Glomerular endothelial cell (primary cell): ENCODE measurements around the gene CARD9. TPM values are rescaled to one million over a fixed set of nuclear protein-coding genes. Genes with fewer than 3 reads are reported as not detected.

Source experiments
- DNase-seq: peaks from one replicate; pipeline ENCODE4 v3.0.0-alpha.2; 2011; ENCODE audit warnings: low read depth, low spot score; ENCODE audit errors: extremely low read depth
- total RNA-seq: library from RNA; depleted of rRNA; stranded (reverse); fragments of >200 nt; gene quantifications from 2 replicates; pipeline ENCODE4 v1.2.3, GENCODE V29; 2015

The CARD9 gene
- total RNA-seq, 1 donor from 2014 or later = 0.23 TPM

DNA sequence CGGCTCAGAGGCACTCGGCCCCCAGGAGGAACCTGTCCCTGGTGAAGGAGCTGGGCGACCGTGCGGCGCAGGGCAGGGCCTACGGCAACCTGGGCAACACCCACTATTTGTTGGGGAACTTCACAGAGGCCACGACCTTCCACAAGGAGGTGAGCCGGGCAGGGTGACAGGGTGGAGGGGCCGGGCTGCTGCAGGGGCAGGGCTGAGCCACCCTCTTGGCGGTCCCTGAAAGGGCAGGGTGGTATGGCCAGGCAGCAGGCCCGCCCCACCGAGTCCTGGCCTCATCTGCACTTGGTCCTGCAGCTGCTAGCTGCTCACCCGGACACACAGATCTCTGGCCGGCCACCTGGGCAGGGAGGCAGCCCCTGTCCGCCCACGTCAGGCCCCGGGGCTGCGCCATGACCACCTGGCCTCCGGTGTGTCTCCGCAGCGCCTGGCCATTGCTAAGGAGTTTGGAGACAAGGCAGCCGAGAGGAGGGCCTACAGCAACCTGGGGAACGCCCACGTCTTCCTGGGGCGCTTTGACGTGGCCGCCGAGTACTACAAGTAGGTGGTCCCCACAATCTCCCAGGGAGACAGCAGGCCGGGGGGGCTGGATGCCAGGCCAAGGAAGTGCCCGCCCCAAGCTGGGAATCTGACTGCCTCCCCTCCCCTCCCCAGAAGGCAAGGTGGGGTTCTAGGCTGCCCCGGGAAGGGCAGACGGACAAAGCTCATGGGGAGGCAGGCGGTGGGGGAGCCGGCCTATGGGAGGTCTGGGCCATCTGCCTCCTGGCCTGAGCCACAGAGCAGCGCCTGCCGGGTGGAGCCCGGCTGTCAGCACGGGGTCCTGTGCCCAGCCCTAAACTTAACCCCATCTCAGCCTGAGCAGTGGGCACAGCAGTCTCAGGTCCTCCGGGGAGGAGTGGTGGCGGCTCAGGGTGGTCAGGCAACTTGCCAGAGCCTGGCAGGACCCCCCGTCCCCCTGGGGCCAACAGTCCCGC, 35.8 kb downstream of the CARD9 start:
- no peak for DNase-seq

DNA sequence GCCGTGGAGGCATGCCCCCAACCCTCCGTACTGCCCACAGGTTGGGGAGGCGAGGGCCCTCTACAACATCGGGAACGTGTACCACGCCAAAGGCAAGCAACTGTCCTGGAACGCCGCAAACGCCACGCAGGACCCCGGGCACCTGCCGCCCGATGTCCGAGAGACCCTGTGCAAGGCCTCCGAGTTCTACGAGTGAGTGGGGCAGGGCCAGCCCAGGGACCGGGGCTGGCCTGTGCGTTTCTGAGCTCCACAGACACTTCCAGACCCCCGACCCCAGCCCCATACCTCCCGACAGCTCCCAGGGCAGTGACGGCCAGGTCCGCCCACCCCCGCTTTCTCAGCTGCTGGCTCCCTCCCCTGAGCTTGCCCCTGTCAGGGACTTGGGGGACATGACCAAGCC, 36.6 kb downstream of the CARD9 start:
- no peak for DNase-seq

DNA sequence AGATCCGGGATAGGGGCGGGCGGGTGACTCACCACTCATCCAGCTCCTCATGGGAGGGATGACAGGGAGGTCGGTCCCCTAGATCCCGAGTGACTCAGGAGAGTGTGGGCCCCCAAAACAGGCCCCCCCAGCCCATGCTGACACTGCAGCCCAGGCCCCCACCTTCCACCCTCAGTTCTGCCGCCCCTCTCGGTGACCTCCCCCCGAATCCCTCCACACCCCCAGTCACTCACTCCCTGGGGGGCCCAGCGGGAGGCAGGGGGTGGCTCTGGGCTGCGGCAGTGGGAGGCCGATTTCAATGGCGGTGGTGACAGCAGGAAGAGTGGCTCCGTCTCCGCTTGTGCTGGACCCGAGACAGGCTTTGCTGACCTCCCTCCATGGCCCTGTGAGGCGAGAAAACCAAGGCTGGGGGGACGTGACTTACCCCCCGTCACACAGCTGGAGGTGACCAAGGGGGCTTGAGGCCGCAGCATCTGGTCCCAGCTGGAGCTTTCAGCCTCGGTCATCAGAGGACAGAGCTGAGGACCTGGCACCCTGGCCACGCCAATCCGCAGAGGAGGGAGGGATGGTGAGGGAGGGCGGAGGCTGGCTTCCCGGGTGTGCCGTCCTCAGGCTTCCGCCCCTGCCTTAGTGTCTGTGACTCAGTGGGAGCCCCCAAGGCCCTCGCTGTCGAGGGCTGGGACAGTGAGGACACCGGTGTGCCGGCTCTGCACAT, 37.2 kb downstream of the CARD9 start:
- DNase-seq = no peak

DNA sequence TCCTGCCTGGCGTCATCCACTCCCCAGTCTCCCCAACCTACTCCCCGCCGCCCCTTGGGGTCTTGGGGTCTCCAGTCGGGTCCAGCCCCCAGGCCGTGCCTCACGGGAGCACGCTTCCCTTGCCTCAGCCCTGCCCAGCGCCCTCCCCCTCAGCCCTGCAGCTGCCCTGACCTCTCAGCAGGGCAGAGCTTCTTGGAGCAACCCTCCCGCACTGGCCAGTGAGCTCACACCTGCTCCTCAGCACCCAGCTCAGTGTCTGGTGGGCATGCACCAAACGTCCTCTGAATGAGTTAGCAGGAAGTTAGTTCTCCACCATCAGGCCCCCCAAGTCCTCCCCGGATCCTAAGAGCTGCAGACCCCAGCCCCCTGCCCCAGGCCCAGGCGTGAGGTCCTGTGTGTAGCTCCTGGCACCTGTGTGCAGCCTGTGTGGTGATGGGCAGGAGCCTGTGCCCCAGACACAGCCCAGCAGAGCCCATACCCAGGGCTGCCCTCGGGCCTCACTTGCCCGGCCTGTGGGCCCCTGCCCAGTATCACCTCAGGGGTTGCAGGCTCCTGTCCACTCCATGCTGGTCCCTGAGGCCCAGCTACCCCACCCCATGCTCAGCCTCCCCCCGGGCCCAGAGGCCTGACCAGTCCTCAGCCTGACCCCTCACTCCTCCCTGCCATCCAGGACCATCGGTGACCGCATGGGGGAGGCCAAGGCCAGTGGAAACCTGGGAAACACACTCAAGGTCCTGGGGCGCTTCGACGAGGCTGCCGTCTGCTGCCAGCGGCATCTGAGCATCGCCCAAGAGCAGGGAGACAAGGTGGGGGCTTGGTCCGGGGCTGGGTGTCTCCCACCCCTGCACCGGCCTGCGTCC, 37.9 kb downstream of the CARD9 start:
- DNase-seq = no peak

DNA sequence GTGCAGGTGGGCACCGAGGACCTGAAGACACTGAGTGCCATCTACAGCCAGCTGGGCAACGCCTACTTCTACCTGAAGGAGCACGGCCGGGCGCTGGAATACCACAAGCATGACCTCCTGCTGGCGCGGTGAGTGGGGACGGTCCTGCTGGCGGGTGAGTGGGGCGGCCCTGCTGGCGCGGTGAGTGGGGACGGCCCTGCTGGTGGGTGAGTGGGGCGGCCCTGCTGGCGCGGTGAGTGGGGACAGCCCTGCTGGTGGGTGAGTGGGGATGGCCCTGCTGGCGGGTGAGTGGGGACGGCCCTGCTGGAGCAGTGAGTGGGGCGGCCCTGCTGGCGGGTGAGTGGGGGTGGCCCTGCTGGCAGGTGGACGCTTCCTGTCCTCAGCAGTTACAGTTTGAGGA, 38.9 kb downstream of the CARD9 start:
- no peak for DNase-seq

DNA sequence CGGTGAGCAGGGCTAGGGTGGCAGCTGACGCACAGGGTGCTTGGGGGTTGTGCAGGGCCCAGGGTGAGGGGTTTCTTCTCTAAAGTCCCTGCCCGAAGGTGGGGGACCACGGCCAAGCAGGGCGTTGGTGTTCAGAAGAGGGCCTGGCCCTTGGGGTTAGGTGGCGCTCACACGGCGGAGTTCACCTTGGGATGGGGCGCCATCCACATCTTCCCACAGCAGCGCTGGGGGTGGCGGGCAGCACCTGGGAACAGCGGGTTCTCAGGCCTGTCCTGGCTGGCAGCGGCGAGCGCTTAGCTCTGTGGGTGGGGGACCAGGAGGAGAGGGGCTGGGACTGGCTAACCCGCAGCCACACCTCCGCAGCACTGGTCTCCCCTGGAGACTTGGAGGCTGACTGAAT, 40.0 kb downstream of the CARD9 start:
- no peak for DNase-seq

DNA sequence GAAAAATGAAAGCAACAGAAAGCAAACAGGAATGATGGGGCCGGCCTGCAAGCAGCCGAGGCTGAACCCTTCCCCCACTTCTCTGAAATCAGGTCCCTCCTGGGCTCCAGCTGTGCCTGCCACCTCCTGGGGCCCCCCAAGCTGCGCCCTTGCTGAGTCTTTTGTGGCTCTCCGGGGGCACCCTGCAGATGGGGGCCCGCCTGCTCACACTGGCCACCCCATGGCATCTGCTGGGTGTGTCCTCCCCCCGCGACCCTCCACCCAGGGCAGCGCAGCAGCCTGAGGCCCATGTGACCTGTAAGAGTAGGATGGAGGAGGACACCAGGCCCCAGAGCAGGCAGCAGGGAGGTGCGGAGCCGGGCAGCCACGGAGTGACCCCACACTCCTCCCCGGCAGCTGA, 40.4 kb downstream of the CARD9 start:
- no peak for DNase-seq

DNA sequence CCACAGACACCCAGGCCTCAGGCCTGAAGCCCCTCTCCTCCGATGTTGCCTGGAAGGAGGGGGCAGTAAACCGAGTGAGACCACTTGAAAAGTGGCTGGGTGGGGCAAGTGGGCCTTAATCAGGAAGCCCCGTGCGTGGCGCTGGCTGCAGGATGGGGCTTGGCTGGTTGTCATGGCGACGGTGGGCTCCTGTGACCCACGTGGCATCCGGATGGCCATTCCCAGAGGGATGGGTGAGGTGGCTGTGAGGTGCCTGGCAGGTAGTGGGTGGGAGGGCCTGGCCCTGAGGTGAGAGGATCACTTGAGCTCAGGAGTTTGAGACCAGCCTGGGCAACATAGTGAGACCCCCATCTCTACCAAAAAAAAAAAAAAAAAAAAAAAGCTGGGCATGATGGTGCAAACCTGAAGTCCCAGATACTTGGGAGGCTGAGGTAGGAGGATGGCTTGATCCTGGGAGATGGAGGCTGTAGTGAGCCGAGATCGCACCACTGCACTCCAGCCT, 40.9 kb downstream of the CARD9 start:
- no peak for DNase-seq

DNA sequence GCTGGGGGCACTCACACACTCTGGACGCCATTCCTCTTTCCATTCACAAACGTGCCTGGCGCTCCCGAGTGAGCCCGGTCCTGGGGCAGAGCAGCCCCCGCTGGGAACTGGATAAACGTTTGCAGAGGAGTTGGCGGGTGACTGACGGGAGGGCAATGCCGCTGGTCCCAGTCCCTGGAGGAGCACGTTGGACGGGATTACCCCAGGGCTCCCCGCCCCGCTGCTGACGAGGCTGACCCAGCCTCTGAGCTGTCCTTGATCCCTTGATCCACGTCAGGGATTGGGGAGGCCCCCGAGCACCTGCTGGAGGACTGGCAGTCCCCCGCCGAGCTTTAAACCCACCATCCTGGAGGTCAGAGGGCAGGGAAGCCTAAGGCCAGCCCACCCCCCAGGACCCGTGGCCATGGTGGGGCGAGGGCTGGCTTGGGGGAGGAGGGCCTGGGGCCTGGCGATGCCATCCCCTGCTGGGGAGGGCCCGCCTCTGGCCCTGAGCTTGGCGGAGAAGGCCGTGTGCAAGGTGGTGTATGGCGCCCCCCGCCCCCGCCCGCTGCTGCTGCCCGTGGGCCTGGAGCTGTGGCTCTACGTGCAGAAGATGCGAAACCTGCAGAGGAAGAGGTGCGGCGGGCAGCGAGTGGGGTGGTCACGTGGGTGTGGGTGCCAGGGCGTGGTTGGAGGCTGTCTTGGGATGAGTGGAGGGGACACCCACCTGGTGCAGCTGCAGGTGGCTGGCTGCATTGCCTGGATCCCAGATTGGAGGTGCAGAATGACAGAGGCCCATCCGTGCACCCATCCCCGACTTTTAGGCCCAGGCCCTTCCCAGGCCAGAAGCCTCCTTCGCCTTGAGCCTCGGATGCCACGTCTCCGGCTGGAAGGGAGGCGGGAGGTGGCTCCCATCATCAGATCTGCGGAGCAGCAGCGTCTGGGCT, 41.6 kb downstream of the CARD9 start:
- no peak for DNase-seq

DNA sequence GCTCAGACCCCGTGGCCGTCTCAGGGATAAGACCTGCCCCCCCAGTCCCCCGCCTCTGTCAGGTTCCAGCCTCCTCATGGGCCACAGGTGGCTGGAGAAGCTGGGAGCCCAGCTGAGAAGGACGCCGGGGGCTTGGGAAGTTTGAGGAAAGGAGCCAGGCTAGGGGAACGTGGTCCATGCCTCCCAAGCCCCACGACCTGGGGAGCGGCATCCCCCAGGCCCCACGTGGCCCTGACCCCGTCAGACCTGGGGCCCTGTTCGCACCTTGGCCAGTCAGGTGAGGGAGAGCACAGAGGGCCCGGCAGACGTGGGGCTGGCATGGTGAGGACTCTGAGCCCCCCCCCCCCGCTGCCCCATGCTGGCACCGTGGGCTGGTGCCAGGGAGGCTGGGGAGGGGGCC, 42.4 kb downstream of the CARD9 start:
- DNase-seq = no peak

- DNase-seq = no peak
These were observed 43.0 kb downstream of the CARD9 start for GRCh38 chr9:136330406-136330990.

DNA sequence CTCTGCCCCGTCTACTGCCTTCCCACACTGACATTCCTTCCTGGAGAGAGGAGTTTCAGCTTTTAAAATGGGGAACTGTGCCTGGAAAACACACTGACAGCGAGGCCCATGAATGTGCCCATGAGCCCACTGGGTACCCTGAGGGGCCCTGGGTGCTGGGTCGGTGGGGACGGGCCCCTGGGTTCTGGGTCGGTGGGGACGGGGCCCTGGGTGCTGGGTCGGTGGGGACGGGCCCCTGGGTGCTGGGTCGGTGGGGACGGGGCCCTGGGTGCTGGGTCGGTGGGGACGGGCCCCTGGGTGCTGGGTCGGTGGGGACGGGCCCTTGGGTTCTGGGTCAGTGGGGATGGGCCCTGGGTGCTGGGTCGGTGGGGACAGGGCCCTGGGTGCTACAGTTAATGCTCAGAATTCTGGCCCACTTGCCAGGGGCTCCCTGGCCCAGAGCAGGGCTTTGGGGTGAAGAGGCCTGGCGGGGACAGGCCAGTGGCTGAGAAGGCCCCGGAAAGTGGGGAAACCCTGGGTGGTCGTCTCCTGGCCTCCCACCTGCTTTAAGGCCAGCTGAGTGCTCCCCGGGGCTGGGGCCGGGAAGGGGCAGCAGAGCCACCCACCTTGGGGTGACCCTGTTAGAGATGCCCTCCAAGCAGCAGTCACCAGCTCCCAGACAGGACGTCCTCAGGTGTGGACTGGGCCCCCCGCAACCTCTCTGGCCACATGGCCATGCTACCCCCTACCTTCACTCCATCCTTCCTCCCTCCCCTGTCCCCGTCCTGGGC, 43.6 kb downstream of the CARD9 start:
- DNase-seq = no peak

DNA sequence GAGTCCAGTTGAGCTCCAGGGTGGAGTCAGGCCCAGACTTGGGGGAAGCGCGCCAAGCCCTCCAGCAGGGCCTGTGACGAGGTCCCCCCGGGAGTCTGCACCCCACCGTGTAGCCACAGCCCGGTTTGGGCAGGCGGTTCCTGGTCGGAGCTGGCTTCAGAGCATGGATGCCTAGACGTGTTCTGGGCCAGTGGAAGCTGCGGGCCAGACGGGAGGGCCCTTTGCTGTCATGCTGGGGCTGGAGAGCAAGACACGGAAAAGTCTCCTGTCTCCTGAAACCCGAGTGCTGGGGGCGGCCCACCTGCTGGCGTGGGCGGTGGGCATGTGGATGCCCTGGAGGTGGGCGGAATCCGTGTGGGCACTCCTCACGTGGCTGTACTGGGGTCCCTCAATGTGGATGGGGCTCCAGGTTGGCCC, 44.2 kb downstream of the CARD9 start:
- no peak for DNase-seq

DNA sequence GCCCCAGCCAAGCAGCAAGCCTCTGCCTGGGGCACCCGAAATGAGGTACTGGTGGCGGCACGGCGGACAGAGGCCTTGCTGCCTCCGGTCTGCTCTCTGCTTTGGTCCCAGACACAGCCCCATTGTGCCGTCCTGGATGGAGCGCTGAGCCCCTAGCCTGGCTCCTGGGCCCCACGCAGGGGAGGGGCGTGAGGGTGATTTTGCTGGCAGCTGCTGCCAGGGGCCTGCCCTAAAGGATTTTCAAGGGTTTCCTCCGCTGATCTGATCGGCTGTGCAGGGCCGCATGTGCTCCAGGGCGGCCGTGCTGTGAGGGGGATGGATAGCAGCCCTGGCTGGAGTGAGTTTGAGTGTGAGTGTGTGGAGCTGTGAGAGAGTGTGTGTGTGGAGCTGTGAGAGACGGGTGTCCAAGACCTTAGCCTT, 44.8 kb downstream of the CARD9 start:
- no peak for DNase-seq

DNA sequence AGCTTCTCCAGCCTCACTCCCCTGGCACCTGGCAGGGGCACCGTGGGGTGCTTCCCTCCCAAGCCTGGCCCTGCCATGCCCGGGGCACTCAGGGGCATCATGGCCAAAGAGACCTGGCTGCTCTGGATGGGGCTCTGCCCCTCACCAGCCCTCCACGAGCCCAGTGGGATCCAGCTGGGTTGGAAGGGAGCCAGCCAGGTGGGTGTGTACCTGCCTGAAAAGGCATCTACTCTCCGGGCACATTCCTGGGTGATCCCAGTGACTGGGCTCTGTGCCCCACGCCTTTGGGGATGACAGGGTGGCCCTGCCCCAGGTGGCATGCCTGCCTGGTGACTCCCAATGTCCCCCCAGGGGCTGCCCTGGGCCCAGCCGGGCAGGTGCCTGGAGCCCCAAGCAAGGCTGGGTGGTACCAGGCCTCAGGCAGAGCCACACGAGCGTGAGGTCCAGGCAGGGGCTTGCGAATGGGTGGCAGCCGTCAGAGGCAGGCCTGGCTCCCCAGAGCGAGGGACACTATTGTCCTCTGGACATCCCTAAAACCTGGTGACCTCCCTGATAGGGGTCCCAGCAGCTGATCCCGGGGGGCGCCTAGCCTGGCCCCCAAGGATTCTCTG, 45.4 kb downstream of the CARD9 start:
- DNase-seq = no peak

DNA sequence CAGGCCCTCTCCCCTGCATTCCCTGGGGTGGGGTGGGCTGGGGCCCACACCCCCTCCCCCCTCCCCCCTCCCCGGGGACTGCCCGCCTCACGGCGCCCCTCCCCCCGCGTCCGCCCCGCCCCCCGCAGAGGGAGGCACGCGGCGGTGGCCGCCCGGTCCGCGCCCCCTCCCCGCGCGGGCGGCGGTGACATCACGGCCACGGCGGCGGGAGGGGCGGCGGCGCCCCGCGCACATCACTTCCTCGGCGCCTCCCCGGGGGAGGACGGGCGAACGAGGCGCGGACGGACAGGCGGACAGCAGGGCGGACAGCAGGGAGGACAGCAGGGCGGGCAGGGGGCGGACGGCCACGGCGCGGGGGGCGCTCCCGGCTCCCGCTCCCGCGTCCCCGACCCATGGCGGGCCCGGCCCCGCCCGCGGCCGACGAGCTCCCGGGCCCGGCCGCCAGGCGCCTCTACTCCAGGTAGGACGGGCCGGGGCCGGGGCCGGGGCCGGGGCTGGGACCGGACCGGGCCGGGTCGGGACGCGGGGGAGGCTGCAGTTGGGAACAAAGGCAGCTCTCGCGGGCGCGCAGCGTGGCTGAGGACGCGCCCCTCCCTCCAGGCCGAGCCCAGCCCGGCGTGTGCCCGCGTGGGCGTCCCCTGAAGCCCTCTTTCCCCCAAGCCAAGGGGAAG, 46.0 kb downstream of the CARD9 start, which contains the start of gene GPSM1:
GPSM1 (plus strand) TSS at position 236 of the 671 bp plus-strand sequence; CDS start at position 393, 157 bp downstream.
- no peak for DNase-seq

DNA sequence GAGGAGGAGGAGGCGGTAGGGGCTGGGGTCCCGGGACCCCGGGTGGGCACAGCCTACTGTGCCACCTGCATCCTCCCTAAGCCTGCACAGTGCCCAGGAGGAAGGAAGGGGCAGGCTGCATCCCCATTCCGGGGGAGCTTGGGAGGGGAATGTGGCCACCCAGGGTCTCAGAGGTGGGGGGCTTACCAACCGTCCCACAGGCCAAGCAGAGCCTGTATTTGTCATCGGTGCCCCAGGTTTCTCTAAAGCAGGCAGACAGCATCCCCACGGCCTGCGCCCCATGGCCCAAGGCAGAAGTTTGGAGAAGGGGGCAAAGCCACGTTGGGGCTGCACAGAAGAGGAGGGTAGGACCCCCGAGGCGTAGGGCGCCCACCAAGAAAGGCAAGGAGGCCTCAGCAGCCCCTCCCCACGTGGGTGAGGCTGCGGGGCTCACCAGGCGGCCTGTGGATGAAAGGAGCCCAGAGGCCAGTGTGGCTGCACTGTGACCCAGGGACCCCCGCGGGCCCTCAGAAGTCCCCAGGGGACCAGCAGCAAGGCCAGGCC, 46.6 kb downstream of the CARD9 start:
- DNase-seq = no peak
